Astrocyte of the hippocampus (primary cell): ENCODE results near the gene BRME1.

ENCODE experiments used
- DNase-seq: peaks from one replicate; pipeline ENCODE4 v3.0.0; 2011; ENCODE audit warnings: low read depth, low spot score

BRME1 gene

DNA sequence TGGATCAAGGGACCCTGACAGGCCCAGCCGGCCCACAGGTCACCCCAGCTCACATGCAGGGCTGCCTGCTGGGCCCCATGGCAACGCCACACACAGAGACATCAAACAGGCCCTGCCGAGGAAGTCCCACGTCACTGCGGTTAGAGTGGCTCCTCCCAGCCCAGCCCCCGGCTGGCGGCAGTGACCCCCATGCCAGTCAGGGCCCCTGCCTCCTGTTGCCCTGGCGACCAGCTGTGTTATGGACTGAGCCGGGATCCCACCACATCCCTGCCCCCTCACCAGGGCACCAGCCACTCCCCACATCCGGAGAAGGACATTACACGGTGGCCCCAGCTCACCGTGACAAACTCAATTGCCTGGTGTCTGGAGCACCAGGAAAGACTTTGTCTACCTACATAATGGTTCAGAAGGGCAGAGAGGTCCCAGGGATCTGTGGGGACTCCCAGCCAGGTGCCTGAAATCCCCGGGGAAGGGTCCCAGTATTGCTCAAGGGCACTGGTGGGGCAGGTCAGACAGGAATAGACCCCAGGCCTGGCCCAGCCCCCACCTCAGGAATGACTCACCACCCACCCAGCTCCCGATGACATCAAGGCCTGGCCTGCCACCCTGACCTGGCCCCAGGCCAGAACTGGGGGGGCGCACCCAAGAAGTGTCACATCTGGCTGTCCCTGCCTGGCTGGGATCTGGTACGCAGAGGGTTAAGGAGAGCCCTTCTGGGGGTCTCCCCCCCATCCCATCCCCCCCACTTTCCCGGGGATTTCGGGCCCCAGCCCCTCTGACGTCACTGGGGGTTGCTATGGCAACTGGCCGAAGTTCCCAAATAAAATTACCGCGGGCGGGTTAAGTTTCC lies 59.1 kb downstream of the BRME1 start:
- DNase-seq: peak; percentile 98

DNA sequence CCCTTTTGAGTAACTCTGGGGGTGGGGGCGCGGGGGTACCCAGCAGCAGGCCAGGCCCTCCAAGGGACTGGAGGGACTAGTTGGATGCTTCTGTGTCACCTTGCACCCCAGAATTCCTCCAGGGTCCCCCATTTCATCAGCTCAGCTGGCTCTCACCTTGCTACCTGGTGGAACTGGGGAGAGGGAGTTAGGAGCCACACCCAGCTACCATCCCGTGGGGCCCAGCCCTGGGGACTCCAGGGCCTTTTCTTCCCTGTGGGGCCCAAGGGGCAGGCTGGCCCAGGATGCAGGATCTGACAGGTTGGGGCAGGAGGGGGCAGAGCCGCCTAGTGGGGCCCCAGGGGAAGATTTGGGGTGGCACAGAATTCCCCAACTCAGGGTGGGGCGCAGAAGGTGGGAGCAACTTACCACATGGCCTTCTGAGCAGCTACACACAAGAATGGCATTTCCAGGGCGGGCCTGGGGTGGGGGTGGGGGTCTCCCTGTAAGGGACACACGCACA lies 61.7 kb downstream of the BRME1 start:
- no peak for DNase-seq

DNA sequence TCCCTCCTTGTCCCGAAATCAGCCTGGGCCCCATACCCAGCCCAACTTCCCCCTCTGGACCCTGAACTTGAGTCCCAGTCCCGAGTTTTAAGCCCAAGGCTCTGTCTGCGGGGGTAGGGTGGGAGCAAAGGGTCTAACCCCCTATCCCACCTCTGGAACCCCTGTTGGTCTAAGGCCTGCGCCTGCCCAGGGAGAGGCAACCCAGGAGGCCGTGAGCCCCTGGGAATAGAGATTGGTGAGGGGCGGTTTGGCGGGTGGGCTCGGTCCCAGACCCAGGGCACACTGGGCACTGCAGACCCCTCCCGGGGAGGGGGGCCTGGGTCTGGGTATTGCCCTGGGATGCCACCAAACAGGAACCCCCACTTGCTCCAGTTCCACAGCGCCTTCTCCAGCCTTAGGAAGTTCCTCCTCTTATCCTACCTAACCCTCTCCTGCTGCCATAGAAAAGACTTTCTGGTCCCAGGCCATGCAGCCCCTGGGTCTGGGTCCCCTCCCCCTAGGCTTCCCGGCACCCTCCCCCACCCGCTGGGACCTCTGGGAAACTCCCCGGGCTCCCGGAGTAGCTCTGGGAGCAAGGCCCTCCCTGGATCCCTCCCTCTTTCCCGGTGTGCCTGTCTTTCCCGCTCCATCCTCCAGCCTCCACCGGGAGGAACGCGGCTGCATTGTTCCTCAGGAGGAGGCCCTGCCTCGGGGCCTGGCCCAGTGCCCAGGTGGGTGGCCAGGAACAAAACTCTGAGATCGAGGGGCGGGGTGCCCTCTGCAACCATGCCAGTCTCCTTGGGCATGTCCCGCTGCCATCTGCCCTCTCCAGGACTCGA lies 62.6 kb downstream of the BRME1 start:
- peak; percentile 84 for DNase-seq

DNA sequence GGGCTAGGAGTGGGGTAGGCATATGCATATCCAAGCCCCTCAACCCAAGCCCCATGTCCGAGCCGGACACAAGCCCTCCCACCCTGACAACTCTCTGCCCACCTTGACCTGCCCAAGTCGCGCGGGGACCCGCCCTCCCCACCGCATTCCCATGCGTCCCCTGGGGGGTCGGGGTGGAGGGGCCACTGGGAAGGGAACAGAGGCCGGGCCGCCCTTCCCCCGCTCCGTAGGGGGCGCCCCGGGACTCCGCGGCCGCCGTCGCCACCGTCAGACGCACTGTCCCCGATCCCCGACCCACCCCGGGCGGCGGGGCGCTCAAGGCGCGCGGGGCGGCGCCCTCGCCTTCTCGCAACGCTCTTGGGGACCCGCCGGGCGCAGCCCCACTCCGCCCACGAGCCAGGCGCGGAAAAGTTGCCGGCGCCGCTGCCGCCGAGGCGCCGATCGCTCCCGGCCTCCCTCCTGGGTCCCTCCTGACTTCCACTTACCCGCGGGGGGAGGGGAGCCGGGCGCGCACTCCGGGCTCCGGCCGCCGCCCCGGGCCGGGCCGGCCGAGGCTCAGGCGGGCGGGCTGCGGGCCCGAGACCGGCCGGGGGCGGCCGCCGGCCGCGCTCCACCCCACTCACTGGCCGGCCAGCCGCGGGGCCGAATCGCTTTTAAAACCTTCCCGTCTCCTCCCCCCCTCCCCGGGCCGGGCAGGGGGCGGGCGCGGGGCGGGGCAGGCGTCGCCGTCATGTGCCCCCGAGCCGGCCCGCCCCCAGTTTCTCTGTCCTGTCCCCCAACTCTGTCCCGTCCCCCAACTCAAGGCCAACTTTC lies 63.4 kb downstream of the BRME1 start:
- peak; percentile 92 for DNase-seq

DNA sequence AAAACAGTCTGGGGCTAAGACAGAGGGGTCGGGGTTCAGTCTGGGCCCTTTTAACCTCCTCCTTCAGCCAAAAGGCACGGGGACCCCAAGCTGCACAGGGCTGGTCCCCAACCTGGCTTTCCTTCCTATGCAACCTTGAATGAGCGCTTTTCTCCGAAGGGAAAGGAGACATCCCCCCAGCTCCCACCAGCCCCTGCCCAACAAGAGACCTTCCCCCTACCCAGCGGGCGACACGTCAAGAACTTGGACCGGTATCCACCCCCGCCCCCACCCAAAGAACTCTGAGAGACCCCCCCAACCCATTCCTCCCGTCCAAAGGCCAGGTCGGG lies 64.0 kb downstream of the BRME1 start:
- no peak for DNase-seq

DNA sequence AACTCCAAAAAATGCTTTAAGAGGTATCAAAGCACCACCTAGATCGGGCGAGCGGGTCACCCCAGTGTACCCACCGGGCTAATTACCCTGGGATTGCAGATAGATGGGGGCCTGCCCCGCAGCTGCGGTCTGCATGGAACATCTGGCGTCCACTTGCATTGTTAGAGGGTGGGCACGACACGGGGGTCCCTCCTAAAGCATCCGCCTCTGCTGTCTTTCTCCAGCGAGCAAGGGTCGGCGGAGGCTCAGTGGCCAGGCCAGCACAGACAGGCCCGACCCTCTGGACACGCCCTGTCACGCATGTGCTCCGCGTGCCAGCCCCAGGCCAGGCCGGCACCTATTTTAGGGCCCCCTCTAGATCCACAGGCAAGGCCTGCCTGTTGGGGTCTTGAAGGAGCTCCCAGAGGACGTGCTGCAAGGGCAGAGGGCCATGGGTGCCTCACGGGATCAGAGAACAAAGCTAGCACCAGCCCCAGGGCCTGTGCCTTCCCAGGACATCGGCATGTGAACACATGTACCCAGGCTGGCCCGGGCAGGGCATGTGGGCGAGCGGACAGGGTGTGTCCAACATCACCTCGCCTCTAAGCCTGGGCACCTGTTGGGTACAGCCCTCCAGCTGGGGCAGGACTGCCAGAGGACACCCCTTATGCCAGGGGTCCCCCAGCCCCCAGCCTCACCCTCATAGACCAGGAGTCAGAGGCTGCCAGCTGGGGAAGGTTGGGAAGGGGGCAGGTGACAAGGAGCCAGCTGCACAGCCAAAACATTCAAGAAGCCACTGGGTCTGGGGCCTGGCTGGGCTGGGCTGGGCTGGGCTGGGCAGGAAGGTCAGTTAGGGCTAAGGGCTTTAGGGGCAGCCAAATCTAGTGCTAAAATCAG lies 64.6 kb downstream of the BRME1 start:
- peak; percentile 63 for DNase-seq

DNA sequence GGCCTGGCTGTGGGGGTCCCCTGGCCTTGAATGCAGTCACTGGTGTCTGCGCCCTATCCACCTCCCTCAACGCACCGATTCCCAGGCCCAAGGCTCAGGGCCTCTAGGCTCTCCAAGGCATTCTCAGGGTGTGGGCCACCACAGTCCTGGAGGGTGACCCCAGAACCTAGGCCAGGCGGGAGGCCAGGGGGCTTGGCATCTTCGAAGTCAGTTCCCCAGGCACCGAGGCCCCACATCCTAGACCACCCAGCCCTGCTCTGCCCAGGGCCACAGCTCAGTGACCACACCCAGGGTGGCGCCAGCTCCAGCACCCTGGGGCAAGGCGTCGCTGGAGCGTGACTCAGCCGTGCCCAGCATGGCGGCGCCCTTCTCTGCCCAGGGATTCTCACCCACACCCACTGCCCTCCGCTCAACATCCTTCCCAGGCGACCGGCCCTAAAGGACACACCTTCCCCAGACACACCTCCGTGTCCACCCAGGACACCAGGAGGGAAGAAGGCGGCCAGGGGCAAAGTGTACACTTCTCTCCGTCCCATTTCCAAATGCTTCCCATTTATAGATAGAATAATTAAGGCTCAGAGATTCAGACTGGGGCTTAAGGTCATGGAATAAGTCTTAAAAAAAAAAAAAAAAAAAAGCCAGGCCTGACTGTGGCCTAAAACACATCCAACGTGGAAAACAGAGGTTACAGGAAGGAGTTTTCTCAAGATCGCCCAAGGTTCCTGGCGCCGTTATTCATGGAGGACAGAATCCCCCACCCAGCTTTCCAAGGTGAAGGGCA lies 65.4 kb downstream of the BRME1 start:
- DNase-seq: peak; percentile 75

DNA sequence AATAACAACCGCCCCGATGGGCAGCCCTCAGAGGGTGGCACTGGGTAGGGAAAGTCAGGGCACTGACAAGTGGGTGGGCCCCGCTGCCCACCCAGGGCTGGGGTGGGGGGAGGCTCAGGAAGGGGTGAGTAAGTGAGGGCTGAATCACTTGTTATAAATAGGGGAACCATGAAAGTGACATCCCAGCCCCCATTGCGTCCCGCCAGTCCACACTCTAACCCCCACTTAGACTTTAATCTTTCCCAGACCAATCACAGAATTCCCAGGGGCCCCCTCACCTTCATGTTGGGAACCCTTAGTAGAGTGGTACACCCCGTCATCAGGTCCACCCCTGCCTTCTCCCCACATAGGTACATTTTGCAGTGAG lies 66.0 kb downstream of the BRME1 start:
- DNase-seq: no peak

DNA sequence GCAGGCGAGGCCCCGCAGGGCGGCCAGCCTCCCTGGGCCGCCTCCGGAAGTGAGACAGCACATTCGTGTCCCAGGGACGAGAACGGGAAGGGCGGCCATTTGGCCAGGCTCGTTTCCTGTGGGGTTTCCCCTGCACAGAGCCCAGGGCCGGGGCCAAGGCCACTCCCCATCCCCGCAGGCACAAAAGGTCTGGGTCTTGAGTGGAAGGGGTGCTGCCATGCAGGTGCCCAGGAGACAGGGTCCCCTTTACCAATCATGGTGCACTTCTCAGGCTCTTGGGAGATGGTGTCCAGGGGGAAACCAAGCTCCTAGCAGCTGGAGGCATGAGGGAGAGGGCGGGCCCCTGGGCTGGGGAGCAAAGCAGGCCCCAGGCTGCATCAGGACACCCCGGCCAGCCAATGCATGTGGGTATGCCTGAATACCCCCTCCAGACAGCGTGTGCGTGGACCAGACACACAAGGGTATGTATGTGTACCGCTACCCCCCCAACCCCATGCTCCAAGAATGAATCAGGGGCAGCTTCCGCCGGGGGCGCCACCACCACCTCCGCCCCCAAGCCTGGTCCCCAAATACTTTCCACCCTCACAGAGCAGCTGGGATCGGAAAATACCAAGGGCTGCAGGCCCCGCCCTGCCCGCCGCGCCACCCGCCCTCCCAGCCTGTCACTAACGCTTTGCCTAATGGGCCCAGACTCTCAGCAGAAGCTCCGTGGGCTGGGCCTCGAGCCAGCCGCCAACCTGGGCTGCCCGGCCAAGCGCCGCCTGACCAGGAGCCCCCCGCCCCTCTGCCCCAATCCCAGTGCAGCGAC lies 66.6 kb downstream of the BRME1 start:
- peak; percentile 91 for DNase-seq

DNA sequence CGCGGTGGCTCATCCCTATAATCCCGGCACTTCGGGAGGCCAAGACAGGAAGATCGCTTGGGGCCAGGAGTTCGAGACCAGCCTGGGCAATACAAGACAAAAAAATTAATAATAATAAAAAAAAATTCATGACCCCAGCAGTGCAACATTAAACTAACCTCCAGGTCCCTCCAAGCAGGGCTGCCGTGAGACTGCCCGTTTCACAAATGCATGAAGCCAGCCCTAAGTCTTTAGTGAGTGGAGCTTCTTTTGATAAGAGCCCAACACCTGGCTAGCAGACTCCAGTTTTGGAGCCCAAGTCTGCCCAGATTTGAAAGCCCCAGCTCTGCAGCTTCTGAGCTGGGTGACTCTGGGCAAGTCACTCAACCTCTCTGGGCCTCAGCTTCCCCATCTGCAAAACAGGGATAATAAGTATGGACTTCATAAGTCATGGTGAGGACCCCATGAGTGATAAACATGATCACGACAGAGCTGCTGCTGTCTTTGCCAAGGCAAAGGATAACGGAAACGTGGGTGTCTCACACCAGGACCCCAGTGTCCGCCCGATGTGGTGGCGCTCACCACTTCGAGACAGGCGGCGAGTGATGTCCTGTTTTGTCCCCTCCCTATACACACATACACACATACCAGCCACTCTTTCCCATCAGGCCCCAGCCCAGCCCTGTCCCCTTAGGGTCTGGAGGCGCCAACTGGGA lies 67.3 kb downstream of the BRME1 start:
- no peak for DNase-seq

DNA sequence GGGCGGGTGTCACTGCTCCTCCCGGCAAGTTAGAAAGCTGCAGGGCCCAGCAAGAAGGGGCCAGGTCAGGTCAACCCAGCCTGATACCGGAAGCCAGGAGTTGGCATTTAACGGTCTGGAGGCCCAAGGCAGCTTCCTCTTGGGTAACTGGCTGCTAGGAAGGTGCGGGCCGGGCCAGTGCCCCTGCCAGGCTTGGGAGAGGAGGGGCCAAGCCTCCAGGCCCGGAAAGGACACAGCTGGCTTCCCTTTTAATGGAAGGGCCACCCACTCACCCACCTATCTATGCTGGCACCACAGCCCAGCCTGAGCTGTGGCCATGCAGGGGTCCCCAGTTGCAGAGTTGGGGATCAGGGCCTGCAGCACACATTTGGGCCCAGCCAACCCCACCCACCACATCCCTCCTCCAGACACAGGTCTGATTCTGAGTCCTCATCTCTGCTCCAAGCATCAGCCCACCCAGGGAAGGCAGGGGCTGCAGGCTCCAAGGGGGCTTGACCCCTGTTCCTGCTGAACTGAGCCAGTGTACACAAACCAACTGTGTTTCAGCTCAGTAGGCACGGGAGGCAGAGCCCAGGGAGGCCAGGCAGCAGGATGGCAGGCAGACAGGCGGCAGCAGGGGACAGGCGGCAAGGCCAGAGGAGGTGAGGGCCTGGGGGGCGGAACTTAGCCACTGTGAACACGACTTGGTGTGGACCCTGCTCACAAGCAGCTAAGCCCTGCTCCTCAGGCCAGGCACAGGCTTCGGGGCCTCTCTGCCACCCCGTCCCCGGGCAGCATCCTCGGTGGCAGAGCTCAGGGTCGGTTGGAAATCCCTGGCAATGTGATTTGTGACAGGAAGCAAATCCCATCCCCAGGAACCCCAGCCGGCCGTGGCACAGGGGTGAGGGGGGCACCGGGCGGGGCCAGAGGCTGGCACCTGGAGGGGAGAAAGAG lies 69.9 kb downstream of the BRME1 start:
- DNase-seq: no peak

DNA sequence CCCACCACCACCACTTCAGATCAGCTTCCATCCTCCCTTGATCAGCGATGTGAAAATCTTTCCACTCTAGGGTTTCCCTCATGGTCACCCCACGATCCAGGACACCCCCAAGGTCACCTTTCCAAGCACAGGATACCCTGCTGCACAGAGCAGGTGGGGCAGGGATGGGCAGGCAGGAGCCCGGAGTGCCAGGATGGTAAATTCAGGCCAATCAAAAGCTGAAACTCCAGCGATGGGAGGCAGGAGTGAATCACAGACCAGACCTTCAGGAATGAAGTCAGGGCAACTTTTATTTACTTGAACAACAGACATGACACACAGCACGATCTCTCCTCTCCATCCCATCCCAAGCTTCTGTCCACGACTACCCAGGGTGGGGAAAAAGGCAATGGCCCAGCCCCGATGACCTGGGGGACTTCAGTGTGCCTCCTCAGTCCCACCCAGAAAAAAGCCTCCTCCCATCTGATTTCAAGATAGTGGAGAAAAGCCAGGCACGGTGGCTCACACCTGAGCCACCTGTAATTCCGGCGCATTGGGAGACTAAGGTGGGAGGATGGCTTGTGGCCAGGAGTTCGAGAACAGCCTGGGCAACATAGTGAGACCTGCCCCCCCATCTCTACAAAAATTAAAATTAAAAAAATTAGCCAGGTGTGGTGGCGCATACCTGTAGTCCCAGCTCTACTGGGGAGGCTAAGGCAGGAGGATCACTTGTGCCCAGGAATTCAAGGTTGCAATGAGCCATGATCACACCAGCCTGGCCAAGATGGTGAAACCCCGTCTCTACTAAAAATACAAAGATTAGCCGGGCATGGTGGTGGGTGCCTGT lies 71.5 kb downstream of the BRME1 start:
- peak; percentile 52 for DNase-seq

DNA sequence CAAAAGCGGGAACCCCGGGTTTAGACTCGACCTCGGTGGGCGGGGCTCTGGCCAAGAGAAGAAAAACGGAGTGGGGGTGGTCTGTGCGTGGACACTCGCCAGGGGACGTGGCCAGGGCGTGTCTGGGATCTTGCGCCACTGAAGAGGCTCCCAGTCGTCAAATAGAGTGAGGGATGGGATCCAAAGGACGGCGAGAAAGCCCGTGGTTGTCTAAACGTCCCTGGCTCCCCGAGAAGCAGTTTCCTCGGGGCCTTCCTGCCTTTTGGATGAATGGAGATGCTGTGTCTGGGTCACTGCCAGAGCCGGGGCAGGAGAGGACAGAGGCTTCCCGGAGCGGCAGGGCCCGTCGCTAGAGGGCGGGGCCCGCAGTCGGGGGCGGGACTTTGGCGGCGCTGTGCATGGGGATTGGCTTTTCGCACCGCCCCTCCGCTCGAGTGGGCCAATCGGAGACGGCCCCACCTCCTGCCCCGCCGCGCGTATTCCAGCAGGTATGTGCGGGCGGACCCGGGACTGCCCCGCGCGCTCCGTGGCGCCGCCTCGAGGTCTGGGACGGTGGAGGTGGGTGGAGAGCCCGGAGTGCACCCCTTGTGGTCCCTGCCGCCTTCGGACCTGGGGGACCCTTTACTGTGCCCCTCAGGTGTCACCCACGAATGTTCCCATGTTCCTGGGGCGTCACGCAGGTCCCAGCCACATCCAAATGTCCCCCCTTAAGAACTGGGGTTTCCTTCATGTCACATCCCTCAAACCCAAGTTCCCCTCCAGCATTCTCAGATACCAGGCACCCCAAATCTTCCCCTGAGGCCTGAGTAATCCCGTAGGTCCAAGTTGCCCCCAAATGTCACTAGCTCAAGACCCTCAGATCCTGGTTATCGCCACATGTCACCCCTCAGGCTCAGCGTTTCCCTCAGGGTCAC lies 72.3 kb downstream of the BRME1 start:
- peak; percentile 96 for DNase-seq
